ENCODE results near the gene ARID1B.

Gene ARID1B

GRCh38 chr6:156849806-156850205, 72.6 kb downstream of the ARID1B start:
- no peaks in the 10 kb centered on the region for H3K9me3 ChIP-seq (ENCODE audit: control insufficient read depth in 1 of 2, low read length in 2 of 2)
- H3K4me1 ChIP-seq (ENCODE audit: control insufficient read depth in 1 of 2, insufficient read depth in 2 of 2, low read length in 2 of 2), result peaks cover 20 to 30% of the 10 kb centered on the region in 2 donors
- H3K9ac ChIP-seq (ENCODE audit: low read depth in 1 of 2, low read length in 2 of 2), result no peak overlapping the region
- H3K27ac ChIP-seq (ENCODE audit: low read depth, low read length), result no peak overlapping the region
- no peaks in the 10 kb centered on the region for H3K27me3 ChIP-seq (ENCODE audit: control insufficient read depth in 1 of 2, insufficient read depth in 2 of 2, low read length in 2 of 2)
- H3K36me3 ChIP-seq (ENCODE audit: control insufficient read depth in 1 of 2, insufficient read depth in 2 of 2, low read length in 2 of 2), result no peaks in the 10 kb centered on the region
- no peak overlapping the region for H3K4me3 ChIP-seq (ENCODE audit: low read depth in 1 of 2, low read length in 2 of 2)

DNA sequence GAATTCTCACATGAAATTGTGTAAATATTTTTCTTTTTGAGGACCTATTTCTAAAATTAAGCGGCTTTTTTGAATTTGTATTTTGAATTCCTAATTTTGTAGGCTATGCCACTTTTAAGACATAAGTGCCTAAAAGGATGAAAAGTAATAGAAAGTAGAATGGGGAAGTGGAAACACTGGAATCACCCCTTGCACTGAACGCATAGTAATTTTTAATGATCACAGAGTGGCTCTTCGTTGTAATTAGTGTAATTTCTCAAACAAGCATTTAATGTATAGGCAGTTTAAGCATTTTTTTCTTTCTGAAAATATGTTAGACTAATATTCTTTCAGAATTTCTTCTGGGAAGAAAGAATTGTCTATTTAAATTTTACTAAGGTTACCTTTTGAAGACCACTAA, 73.2 kb downstream of the ARID1B start:
- Histone ChIP-seq H3K4me3 (ENCODE audit: low read depth in 1 of 2, low read length in 2 of 2) (no peak overlapping the region), H3K4me1 (ENCODE audit: control insufficient read depth in 1 of 2, insufficient read depth in 2 of 2, low read length in 2 of 2) (peaks cover 15 to 27% of the 10 kb centered on the region in 2 donors), H3K27me3 (ENCODE audit: control insufficient read depth in 1 of 2, insufficient read depth in 2 of 2, low read length in 2 of 2) (no peaks in the 10 kb centered on the region), H3K9me3 (ENCODE audit: control insufficient read depth in 1 of 2, low read length in 2 of 2) (no peaks in the 10 kb centered on the region), H3K36me3 (ENCODE audit: control insufficient read depth in 1 of 2, insufficient read depth in 2 of 2, low read length in 2 of 2) (no peaks in the 10 kb centered on the region), H3K27ac (ENCODE audit: low read depth, low read length) (no peak overlapping the region), H3K9ac (ENCODE audit: low read depth in 1 of 2, low read length in 2 of 2) (no peak overlapping the region)

DNA sequence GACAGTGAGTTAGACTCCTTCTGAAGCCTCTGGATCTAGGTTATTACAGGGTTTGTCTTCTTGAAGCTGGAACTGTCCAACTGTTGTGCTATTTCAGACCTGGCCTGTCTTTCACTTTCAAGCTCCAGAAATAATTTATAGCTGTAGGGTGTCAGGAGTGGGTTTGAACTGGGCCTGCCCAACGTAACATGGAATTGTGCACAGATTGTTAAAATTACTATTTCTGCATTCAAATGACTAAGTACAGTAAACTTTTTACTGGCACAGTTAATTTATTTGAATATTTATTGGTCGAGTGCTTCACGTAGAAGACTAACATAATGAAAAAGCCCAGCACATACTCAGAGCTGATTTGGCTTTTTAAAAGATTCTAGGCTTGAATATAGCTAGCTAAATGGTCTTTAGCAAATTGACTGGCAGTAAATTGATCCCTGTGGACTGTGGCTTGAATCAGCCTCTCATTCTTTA, 74.3 kb downstream of the ARID1B start:
- Histone ChIP-seq H3K9ac (ENCODE audit: low read depth in 1 of 2, low read length in 2 of 2) (no peak overlapping the region), H3K4me3 (ENCODE audit: low read depth in 1 of 2, low read length in 2 of 2) (no peak overlapping the region), H3K27ac (ENCODE audit: low read depth, low read length) (no peak overlapping the region), H3K9me3 (ENCODE audit: control insufficient read depth in 1 of 2, low read length in 2 of 2) (no peaks in the 10 kb centered on the region), H3K4me1 (ENCODE audit: control insufficient read depth in 1 of 2, insufficient read depth in 2 of 2, low read length in 2 of 2) (peaks cover 13 to 28% of the 10 kb centered on the region in 2 donors), H3K36me3 (ENCODE audit: control insufficient read depth in 1 of 2, insufficient read depth in 2 of 2, low read length in 2 of 2) (no peaks in the 10 kb centered on the region), H3K27me3 (ENCODE audit: control insufficient read depth in 1 of 2, insufficient read depth in 2 of 2, low read length in 2 of 2) (no peaks in the 10 kb centered on the region)

DNA sequence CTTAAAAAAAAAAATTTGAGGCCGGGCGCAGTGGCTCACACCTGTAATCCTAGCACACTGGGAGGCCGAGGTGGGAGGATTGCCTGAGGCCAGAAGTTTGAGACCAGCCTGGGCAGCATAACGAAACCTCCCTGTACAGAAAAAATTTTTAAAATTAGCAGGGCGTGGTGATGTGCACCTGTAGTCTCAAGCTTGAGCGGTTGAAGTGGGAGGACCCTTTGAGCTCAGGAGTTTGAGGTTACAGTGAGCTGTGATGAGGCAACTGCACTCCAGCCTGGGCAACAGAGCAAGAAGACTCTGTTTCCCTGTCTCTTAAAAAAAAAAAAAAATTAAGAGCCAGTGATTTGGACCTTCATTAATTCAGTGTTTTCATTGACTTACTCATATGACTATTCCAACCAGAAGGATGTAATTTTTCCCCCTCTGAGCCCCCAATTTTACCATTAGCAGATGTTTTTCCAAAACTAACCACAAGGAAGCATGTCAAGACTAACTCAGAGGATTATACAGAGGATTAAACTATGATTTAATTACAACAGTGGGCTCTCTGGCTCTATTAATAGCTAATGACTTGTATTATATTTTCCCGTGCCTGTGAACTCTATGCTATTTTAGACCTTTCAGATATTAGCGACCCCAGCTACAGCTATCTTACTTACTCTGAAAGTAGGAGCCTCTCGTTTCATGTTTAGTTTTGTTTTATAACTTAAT, 75.1 kb downstream of the ARID1B start:
- no peaks in the 10 kb centered on the region for H3K9me3 ChIP-seq (ENCODE audit: control insufficient read depth in 1 of 2, low read length in 2 of 2)
- H3K27me3 ChIP-seq (ENCODE audit: control insufficient read depth in 1 of 2, insufficient read depth in 2 of 2, low read length in 2 of 2), result no peaks in the 10 kb centered on the region
- no peak overlapping the region for H3K27ac ChIP-seq (ENCODE audit: low read depth, low read length)
- H3K4me3 ChIP-seq (ENCODE audit: low read depth in 1 of 2, low read length in 2 of 2), result no peak overlapping the region
- H3K4me1 ChIP-seq (ENCODE audit: control insufficient read depth in 1 of 2, insufficient read depth in 2 of 2, low read length in 2 of 2), result peaks cover 11 to 30% of the 10 kb centered on the region in 2 donors
- no peaks in the 10 kb centered on the region for H3K36me3 ChIP-seq (ENCODE audit: control insufficient read depth in 1 of 2, insufficient read depth in 2 of 2, low read length in 2 of 2)
- H3K9ac ChIP-seq (ENCODE audit: low read depth in 1 of 2, low read length in 2 of 2), result no peak overlapping the region

DNA sequence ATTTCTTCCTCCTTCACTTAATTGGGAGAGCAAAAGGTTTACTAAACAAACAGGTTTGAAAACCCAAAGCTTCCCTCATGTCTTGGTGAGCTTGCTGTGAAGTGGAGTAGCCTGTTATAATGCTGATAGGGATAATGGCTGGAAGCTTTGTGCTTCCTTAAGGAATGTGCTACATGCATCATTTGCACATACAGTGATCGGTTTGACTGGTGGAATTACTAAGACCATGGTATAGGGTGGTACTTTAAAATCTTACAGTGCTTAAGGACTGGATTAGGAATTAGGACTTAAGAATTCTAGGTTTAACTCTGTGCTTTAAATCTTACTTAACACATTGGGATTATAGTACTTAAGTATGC, 75.7 kb downstream of the ARID1B start:
- no peak overlapping the region for H3K4me3 ChIP-seq (ENCODE audit: low read depth in 1 of 2, low read length in 2 of 2)
- H3K9me3 ChIP-seq (ENCODE audit: control insufficient read depth in 1 of 2, low read length in 2 of 2), result no peaks in the 10 kb centered on the region
- H3K4me1 ChIP-seq (ENCODE audit: control insufficient read depth in 1 of 2, insufficient read depth in 2 of 2, low read length in 2 of 2), result peaks cover 7 to 30% of the 10 kb centered on the region in 2 donors
- no peaks in the 10 kb centered on the region for H3K36me3 ChIP-seq (ENCODE audit: control insufficient read depth in 1 of 2, insufficient read depth in 2 of 2, low read length in 2 of 2)
- H3K9ac ChIP-seq (ENCODE audit: low read depth in 1 of 2, low read length in 2 of 2), result no peak overlapping the region
- H3K27ac ChIP-seq (ENCODE audit: low read depth, low read length), result no peak overlapping the region
- H3K27me3 ChIP-seq (ENCODE audit: control insufficient read depth in 1 of 2, insufficient read depth in 2 of 2, low read length in 2 of 2), result no peaks in the 10 kb centered on the region

DNA sequence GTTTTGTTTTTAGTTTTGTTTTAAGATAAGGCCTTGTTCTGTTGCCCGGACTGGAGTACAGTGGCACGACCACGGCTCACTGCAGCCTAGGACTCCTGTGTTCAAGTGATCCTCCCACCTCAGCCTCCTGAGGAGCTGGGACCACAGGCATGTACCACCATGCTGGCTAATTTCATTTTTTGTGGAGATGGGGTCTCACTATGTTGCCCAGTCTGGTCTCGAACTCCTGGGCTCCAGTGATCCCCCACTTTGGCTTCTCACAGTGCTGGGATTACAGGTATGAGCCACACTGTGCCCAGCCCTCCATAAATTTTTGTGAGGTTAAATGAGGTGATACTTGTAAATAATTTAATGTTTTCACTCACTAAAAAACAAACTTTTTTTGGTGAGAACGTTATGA, 76.6 kb downstream of the ARID1B start:
- no peaks in the 10 kb centered on the region for H3K36me3 ChIP-seq (ENCODE audit: control insufficient read depth in 1 of 2, insufficient read depth in 2 of 2, low read length in 2 of 2)
- no peaks in the 10 kb centered on the region for H3K9me3 ChIP-seq (ENCODE audit: control insufficient read depth in 1 of 2, low read length in 2 of 2)
- no peak overlapping the region for H3K27ac ChIP-seq (ENCODE audit: low read depth, low read length)
- H3K4me3 ChIP-seq (ENCODE audit: low read depth in 1 of 2, low read length in 2 of 2), result no peak overlapping the region
- H3K9ac ChIP-seq (ENCODE audit: low read depth in 1 of 2, low read length in 2 of 2), result no peak overlapping the region
- H3K4me1 ChIP-seq (ENCODE audit: control insufficient read depth in 1 of 2, insufficient read depth in 2 of 2, low read length in 2 of 2), result peaks cover 0 to 21% of the 10 kb centered on the region in 2 donors
- H3K27me3 ChIP-seq (ENCODE audit: control insufficient read depth in 1 of 2, insufficient read depth in 2 of 2, low read length in 2 of 2), result no peaks in the 10 kb centered on the region

- no peak overlapping the region for H3K9ac ChIP-seq (ENCODE audit: low read depth in 1 of 2, low read length in 2 of 2)
- no peak overlapping the region for H3K4me3 ChIP-seq (ENCODE audit: low read depth in 1 of 2, low read length in 2 of 2)
- H3K9me3 ChIP-seq (ENCODE audit: control insufficient read depth in 1 of 2, low read length in 2 of 2), result no peaks in the 10 kb centered on the region
- no peaks in the 10 kb centered on the region for H3K36me3 ChIP-seq (ENCODE audit: control insufficient read depth in 1 of 2, insufficient read depth in 2 of 2, low read length in 2 of 2)
- H3K27me3 ChIP-seq (ENCODE audit: control insufficient read depth in 1 of 2, insufficient read depth in 2 of 2, low read length in 2 of 2), result no peaks in the 10 kb centered on the region
- peaks cover 0 to 20% of the 10 kb centered on the region in 2 donors for H3K4me1 ChIP-seq (ENCODE audit: control insufficient read depth in 1 of 2, insufficient read depth in 2 of 2, low read length in 2 of 2)
- H3K27ac ChIP-seq (ENCODE audit: low read depth, low read length), result no peak overlapping the region
Observed at GRCh38 chr6:156854466-156855161, 77.4 kb downstream of the ARID1B start.

DNA sequence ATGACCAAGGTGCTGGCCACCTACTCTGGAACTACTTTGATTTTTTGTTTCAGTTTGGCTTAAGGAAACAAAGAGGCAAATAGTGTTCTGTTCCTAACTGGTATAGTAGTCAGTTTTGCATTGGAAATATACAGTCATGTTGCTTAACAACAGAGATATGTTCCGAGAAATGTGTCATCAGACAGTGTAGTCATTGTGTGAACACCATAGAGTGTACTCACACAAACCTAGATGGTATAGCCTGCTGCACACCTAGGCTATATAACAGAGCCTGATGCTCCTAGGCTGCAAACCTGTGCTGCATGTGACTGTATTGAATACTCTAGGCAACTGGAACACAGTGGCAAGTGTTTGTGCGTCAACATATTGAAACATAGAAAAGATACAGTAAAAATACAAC, 80.4 kb downstream of the ARID1B start:
- H3K4me1 ChIP-seq (ENCODE audit: control insufficient read depth in 1 of 2, insufficient read depth in 2 of 2, low read length in 2 of 2), result peaks cover 0 to 12% of the 10 kb centered on the region in 2 donors
- no peaks in the 10 kb centered on the region for H3K9me3 ChIP-seq (ENCODE audit: control insufficient read depth in 1 of 2, low read length in 2 of 2)
- H3K27me3 ChIP-seq (ENCODE audit: control insufficient read depth in 1 of 2, insufficient read depth in 2 of 2, low read length in 2 of 2), result no peaks in the 10 kb centered on the region
- no peak overlapping the region for H3K9ac ChIP-seq (ENCODE audit: low read depth in 1 of 2, low read length in 2 of 2)
- H3K4me3 ChIP-seq (ENCODE audit: low read depth in 1 of 2, low read length in 2 of 2), result no peak overlapping the region
- H3K27ac ChIP-seq (ENCODE audit: low read depth, low read length), result no peak overlapping the region
- no peaks in the 10 kb centered on the region for H3K36me3 ChIP-seq (ENCODE audit: control insufficient read depth in 1 of 2, insufficient read depth in 2 of 2, low read length in 2 of 2)

DNA sequence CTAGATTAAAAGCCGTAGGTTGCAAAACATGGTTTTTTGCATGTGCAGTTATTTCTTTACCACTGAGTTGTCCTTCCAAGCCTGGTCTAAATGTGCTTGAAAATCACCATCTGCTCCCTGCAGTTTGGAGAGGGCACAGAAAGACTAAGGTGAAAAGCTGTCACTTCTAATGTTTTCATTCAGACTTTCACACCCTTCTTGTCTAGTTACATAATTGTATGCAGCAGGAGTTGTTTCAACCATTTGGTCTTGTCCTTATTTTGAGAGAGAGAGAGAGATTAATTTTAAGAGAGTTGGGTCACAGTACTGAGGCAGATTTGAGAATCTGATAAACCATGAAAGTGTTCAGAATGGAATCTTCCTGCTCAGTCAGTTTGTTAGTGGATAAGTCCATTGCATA, 82.5 kb downstream of the ARID1B start:
- Histone ChIP-seq H3K9ac (ENCODE audit: low read depth in 1 of 2, low read length in 2 of 2) (no peak overlapping the region), H3K4me1 (ENCODE audit: control insufficient read depth in 1 of 2, insufficient read depth in 2 of 2, low read length in 2 of 2) (peaks cover 0 to 11% of the 10 kb centered on the region in 2 donors)

GRCh38 chr6:156862711-156863110, 85.5 kb downstream of the ARID1B start:
- Histone ChIP-seq H3K9ac (ENCODE audit: low read depth in 1 of 2, low read length in 2 of 2) (no peak overlapping the region), H3K9me3 (ENCODE audit: control insufficient read depth in 1 of 2, low read length in 2 of 2) (no peaks in the 10 kb centered on the region), H3K4me3 (ENCODE audit: low read depth in 1 of 2, low read length in 2 of 2) (no peak overlapping the region), H3K27me3 (ENCODE audit: control insufficient read depth in 1 of 2, insufficient read depth in 2 of 2, low read length in 2 of 2) (no peaks in the 10 kb centered on the region), H3K27ac (ENCODE audit: low read depth, low read length) (no peak overlapping the region), H3K36me3 (ENCODE audit: control insufficient read depth in 1 of 2, insufficient read depth in 2 of 2, low read length in 2 of 2) (no peaks in the 10 kb centered on the region), H3K4me1 (ENCODE audit: control insufficient read depth in 1 of 2, insufficient read depth in 2 of 2, low read length in 2 of 2) (peaks cover 4 to 12% of the 10 kb centered on the region in 2 donors)

More for the DNA sequence above, 82.5 kb downstream of the ARID1B start:
- H3K4me3 ChIP-seq (ENCODE audit: low read depth in 1 of 2, low read length in 2 of 2), result no peak overlapping the region
- H3K9me3 ChIP-seq (ENCODE audit: control insufficient read depth in 1 of 2, low read length in 2 of 2), result no peaks in the 10 kb centered on the region
- no peaks in the 10 kb centered on the region for H3K27me3 ChIP-seq (ENCODE audit: control insufficient read depth in 1 of 2, insufficient read depth in 2 of 2, low read length in 2 of 2)
- no peaks in the 10 kb centered on the region for H3K36me3 ChIP-seq (ENCODE audit: control insufficient read depth in 1 of 2, insufficient read depth in 2 of 2, low read length in 2 of 2)
- H3K27ac ChIP-seq (ENCODE audit: low read depth, low read length), result no peak overlapping the region
